Activated naive CD4-positive, alpha-beta T cell treated with Interleukin-2 at 50 U/mL for 16 hours (primary cell): ENCODE measurements around the gene SHROOM3.

Source experiments
- DNase-seq: peaks from one replicate; pipeline ENCODE4 v3.0.0-alpha.2; 2020

The SHROOM3 gene

DNA sequence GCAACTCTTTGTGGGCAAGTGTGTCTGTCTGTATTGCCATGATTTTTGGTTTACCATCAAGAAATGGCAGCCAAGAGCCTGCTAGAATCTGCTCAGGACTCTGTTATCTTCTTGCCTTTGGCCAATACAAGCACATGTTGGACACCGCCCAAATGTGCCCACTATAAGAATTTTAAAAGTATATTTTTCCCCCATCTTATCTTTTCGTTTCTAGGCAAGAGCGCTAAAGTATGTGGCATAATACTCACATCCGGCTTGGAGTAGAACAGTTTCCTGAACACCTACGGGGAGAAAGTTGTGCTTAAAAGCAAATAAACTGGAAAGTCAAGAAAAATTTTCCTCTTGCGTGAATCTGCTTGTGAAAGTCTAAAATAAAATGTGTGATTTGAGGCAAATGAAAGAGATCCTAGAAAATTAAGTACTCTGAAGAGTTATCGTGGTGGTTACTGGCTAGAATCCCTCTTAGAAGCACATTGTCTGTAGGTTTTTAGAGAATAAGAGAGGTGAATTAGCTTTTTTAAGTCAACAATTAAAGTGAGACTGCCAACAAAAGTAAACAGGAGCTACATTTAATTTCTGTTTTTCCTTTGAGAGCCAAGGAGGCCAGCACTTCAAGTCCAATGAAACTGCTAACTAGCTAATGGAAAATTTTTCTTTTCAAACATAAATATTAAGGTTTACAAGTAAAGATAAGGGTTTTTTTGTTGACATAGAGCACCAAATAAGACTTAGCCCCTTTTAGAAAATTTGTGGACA lies 242.7 kb downstream of the SHROOM3 start:
- DNase-seq = no peak

DNA sequence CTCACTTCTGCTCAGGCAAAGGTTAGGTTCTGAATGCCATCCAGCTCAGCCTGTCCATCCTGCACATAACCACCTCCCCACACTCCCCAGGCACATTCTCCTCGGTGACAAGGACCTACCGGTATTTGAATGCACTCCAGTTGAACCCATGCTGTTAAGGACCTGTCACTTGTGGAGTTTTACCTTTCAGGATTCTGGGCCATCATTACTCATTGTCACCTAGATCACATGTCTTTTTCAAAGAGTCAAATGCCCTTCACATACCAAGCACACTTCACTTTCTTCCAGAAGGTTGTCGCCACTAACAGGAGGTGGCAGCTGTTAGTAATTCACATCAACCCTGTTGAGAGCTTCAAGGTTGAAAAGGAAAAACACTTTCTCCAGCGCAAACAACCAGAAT lies 244.7 kb downstream of the SHROOM3 start:
- DNase-seq = no peak

DNA sequence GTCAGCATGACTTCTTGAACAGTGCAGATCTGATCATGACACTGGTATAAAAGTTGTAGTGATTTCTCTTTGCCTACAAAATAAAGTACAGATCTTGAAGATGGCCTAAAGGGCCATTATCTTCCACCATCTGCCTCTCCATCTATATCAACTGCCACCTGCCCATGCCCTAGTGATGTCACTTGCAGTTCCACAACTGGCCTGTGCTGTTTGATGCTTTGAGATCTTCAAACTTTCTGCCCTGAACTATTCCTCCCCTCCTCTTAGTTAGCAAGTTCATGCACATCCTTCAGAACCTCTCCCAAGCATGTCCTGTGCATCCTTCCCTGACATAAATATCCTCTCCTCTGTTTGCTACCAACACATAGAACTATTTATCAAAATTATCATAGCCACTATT lies 245.9 kb downstream of the SHROOM3 start:
- no peak for DNase-seq

DNA sequence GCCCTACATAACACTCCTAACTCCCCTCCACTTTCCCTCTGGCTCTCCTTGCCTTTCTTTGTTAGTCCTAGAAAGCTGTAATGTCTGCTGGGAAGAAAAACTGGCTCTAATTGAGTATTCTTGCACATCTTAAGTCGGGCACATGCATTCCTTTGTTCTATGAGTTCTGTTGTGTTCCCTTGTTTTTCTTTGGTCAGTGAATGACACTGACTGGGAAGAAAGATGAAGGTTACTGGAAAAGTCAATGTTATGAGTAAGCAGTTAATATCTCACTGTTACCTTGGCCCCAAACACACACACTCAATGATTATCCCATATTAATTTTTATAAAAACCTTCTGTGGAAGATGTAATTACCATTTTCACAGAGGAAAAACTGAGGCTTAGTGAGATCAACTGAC lies 247.0 kb downstream of the SHROOM3 start:
- DNase-seq = no peak

DNA sequence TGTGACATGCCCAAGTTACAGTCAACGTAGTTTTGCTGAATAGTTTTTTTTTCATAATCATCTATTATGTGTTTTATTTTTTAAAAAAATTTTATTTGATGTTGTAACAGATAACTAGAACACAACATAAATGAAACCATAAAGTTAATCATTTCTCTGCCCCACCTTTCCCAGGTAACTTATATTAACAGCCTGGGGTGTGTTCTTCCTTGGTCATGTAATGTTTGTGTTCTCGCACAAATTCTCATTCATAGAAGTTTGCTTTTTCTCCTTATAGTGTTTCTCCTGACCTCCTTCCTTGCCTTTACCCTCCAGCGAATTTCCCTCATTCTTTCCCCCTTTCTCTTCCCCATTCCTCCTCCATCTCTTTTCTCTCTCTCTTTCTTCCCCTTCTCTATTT lies 248.1 kb downstream of the SHROOM3 start:
- no peak for DNase-seq

DNA sequence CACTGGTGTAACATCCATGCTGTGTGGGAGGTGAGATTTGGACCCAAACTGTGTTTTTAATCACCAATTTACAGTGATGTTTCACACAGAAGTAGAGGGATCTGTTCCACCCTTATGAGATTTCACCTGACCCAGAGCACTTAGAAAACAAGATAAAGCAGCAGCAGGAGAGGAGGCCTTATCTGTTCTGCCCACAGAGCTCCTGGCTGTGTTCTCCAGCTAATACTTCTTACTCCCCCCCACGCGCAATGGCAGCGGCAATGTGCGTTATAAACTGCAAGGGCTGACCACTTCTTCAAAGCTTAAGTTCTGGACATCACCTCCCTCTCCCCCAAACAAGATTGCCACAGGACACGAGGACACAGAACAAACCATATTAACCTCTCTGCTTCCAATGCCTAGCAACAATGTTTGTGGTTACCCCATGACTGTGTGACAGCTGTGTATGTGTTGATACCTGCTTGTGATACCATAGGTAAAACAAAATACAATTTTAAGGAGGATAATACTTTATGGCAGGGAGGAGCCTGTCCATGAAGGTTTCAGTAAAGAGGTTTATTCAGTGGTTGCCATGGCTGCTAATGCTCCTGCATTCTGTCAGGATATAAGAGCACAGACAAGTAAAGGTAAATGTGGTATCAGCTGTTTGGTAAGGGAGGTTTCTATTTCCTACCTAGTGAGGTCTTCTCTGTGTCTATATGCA lies 252.9 kb downstream of the SHROOM3 start:
- DNase-seq = no peak

DNA sequence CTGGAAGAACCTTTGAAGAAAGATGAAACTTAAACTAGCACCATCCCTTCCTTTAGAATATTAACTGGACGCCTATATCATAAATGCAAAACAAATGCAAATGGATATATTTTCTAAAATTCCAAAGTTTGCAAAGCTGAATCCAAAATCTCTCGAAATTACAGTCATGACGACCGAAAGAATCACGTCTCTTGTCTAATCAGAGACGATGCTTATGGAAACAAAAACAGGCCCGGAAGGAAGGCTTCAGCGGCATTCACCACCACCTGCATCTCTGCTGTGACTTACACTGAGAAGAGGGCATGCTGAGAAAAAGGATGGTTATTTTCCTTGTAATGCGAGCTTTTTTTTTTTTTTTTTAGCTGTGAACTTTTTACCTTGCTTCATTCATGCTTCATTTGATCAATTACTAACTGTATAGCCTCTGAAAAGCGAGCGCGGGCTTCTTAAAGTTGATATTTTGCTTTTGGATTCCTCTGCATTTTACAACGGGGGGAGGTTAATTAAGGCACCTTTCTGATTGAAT lies 253.7 kb downstream of the SHROOM3 start:
- no peak for DNase-seq

DNA sequence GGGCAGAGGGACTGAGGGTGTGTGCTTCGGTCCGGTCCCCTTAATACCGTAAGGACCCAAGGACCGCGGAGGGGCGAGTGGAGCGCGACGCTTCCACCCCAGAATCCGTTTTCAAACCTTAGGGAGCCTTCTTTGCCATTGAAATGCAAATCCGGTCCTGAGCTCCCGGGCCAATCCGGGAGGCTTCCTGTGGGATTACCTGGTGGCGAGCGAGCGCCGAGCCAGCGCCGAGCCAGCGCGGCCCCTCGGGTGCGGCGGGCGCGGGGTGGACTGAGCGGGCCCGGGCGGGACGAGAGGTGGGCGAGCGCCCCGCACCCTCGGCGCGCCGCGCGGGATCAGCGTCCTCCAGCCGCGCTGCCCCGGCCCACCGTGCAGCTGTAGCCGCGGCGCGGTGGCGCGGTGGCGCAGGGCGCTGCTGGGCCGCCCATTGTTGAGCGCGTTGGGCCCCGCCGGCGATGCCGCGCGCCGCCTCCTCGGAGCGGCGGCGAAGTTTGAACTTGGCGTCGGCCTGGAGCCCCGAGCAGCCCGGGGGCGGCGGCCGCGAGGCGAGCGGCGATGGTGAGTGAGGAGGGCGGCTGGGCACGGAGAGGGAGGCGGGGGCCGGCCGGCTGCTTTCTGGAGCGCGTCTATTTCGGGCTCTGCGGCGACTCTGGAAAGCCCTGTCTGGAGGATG lies 254.3 kb downstream of the SHROOM3 start:
- DNase-seq = peak; percentile 9

DNA sequence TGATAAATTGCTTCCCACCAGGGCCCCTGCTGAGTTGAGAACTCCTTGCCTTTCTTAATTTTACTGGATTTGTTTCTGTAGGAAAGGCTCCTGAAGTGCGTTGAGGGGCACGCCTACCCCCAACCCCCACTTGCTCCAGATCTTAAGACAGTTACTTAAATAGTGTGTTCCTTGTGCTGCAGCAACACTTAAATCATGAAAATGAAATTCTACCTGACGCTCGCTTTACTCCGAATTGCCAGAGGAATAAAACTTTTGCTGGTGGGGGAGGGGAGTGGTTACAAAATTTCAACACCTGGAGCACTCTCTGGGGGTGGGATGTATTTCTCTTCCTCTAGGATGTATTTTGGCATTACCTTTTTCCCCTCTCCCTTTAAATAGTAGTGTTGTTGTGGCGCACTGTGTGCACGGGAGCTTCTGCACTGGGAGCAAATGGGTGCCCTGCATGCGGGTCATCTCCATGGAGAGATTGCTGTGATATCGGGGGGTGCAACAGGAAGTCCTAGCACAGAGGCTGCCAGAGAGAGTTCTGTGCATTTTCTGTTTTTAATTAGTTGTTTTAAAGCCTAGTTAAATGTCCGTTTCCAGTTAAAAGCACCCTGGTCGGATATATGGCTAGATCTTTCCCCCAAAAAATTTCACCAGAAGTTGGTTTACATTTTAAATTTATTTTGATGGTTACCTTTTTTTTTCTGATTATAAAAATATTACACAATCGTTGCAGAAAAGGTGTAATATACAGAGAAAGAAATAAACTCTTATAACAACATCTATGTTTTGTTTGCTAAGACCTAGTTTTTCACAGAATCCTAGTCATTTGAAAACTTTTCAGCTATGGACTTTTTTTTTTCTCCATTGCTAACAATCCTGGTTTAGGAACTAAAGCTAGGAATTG lies 255.2 kb downstream of the SHROOM3 start:
- DNase-seq = no peak

DNA sequence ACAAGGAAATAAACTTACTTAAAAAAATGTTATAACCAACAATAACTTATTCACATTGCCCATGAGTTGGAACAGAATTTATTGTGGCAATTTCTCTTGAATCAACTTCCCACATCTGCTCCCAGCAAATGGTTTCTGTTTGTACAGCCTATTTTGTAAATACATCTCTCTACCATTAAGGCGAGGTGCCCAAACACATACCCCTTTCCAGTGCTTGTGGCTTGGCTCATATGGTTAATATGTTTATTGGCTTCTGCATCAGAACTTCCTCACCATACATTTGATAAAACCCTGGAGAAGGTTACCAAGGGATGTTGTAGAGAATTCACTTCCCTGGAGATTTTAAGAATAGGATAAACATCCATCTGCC lies 255.9 kb downstream of the SHROOM3 start:
- DNase-seq = no peak

DNA sequence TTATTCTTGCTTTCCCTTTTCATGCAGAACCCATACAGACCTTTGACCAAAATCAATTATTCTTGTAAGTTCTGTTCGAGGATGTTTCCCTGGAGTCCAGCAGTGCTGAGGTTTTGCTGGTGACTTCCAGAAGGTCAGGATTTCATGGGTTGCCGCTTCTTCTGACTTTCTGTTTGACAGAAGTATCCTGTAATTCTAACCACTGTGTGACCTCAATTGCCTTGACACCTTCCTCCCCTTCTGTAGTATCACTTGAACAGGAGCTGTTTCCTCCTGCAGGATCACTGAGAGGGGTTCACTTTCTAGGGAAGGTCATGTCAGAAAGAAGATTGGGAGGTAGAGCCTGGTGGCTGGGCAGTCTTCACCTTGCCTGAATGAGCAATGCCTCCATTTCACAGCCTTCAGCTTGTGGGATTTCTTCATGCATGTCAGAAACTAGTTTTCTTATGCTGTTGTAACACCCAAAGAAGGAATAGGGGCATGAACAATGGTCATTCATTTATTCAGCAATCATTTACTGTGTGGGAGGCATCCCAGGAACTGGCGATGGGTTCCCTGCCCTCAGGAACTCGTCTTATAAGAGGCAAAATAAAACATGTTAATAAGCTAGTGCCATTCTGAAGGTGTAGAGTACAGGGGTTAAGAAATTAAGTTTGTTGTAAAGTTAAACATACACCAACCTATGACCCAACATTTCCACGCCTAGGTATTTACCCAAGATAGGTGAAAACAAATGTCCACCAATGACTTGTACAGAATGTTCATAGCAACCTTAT lies 257.0 kb downstream of the SHROOM3 start:
- no peak for DNase-seq

DNA sequence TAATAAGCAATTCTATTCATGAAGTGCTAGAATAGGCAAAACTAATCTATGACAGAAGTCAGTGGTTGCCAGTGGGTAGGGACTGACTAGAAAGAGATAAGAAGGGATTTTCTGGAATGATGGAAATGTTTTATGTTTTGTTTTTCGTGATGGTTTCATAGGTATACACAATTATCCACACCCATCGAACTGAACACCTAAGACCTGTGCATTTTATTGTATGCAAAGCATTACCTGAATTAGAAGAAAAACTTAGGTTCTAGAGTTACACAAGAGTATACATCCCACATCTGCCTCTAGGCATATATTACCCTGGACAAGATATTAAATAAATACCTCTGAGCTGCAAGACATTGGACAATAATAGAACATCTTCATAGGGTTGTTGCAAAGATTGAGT lies 257.7 kb downstream of the SHROOM3 start:
- no peak for DNase-seq

DNA sequence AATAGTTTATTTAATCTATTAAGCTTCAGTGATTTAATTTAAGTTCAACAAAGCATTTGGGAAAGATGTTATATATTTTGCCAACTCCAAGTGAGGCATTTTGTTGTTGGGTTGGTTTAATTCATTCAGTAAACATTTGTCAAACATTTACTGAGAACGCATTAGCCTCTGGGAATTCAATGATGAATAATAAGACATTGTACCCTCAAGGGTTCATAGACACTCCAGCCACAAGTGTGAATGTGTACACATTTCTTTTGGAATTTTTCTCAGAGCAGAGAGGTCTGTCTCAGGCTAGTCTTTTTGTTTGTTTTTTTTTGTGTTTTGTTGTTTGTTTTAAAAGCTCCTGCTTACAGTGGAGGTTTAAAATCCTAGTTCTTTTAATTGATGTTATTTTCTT lies 259.0 kb downstream of the SHROOM3 start:
- no peak for DNase-seq

DNA sequence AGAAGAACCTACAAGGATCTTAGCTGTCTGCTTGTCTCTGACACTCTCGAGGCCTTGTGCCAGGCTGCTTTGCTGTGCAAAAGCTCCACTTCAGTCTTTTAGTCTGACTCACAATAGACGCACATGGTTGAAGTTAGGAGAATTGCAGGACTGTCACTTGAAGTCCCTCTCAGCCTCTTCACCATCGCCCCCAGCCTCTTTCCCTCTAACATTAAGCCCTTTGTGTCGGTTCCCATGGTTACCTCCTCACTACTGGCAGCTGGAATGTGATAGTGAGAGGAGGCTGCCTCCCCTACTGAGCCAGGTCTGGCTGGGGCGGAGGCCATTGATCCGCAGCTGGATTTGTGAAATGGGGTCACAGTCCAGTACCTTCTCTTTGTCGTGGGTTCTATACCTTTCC lies 261.1 kb downstream of the SHROOM3 start:
- DNase-seq = no peak

DNA sequence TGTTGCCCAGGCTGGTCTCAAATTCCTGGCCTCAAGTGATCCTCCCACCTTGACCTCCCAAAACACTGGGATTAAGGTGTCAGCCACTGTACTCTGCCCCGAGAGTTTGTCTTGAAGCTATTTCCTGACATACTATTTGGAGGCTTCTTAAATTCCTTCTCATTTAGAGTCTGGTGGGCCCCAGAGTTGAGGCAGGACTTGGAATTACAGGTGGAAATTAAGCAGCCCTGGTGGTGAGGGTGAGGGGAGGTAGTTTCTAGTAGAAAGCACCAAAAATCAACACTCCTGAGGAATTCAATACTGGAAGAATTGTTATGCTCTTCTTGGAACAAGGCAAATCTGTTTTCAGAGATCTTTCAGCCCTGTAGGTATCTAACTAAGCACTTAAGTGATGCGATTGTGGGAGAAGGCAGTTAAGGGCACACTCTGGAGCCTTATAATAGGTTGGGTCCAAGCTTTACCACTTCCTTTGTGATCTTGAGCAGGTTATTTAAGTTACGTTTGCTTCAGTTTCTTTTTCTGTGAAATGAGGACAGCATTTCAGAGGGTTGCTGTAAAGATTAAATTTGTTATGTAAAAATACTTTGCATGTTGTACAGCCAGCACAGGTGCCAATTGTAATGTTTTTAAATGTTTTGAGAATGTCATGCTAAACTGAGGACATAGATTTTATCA lies 262.2 kb downstream of the SHROOM3 start:
- no peak for DNase-seq

DNA sequence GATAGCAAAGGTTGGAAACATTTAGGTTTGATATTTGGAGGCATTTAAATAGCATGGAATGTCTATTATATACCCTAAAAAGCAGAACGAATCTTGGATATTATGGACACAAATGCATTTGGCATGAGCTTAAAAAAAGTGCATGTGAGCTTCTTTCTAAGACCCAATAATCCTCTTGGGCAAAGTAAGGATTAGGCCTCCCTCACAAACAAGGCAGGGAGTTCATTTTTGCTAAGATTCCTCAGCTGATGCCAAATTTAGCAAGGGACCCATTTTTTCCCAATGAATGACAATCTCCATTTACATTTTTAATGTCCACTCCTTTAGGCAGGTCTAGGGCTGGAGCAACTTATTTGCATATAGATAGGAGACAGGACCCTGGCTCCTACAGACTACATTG lies 263.1 kb downstream of the SHROOM3 start:
- DNase-seq = no peak

DNA sequence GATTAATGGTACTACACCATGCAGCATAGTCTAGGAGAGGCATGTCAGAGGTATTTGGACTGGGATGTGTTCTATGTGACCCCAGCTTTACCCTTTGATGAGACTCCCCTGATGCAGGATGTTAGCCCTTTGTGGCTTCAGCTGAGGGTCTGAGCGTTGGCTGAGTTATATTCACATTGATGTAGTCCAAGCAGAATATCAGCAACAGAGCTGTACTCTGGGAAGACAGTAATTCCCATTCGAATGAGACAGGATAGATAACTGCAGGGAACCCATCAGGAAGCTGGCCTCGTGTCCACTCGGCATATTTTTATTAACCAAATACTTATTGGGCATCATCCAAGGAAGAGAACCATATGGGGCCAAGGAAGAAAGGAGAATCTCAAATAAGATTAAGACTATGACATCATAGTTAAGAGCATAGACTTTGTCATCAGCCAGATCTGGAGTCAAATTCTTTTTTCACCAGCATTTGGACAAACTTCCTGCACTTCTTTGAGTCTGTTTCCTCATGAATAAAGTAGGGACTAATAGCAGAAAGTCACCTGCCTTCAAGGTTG lies 264.8 kb downstream of the SHROOM3 start:
- DNase-seq = no peak

DNA sequence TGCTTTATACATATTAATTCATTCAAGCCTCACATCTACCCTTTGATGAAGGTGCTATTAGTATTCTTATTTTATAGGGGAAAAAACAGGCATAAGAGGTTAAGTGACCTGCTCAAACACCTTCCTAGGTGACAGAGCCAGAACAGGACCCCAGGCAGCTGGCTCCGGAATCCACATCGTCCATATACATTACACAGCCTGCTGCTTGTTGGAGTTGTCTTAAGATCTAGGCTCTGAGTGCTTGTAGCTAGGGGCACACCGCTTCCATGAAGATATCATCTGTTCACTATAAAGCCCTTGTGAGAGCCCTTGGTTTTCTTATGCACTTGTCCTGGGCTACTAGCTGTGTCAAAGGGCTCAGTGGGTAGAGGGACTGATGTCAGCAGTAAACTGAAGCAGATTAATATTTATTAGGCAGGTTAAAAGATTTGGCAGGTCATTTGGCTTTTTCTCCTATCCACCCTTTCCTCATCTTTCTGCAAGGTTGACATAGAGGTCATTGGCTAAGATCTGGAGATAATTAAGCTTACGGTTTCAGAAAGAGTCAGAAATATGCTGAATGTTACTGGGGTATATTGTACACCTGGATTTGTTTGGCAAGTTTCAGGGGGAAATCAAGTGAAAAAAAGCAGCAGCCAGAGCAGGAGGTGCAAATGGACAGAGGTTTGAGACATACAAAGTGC lies 267.6 kb downstream of the SHROOM3 start:
- no peak for DNase-seq

DNA sequence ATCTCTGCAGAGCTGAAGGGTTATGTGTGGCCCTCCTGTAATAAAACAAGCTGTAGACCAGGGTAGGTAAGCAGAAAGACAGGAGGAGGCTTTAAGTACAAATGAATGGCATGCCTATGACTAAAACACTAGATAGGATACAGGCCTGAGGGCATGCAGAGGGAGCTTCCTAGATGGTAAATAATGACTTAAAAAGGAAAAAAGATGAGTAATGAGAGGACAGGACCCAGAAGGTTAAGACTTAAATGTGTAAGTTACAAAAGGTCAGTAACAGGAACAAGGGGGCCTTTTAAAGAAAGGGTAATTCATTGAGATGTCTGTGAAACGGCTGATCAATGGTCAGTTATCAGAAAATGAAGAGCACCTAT lies 268.1 kb downstream of the SHROOM3 start:
- no peak for DNase-seq

DNA sequence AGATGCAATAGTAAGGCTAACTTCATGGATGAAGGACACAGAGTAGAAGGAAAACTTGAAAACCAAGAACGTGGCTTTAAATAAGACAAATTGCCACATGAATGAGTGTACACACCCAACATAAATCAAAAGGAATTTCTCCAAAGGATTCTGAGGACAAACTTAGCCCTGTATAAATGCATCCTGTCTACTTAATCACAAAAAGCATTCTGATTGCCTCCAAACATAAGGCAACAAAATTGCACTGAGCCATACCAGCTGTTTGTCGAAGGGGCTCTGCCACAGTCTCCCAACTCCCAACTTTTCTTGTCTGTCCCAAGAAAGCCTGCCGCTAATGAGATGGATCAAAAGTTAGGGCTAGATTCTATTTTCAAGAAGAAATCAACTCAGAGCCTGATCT lies 268.6 kb downstream of the SHROOM3 start:
- no peak for DNase-seq
